SIG-M5 (cell line): ENCODE results near the gene SLIT1.
"Not testable (repeated sequence)": the region's sequence is repeated elsewhere in the genome, so short reads cannot be mapped to it uniquely, and the experiment has no call there.

ENCODE experiments used
- DNase-seq: peaks from one replicate; lab custom pipeline; 2025; lab: John Stamatoyannopoulos, UW

The SLIT1 gene

GRCh38 chr10:97107551-97107950, 78.2 kb downstream of the SLIT1 start:
- DNase-seq: no peak

- DNase-seq: no peak
Measured at GRCh38 chr10:97106207-97106606, 79.6 kb downstream of the SLIT1 start.

- DNase-seq: no peak
Measured at GRCh38 chr10:97105303-97105702, 80.5 kb downstream of the SLIT1 start.

- no peak for DNase-seq
Measured at GRCh38 chr10:97103316-97104080, 82.3 kb downstream of the SLIT1 start.

- DNase-seq: no peak
Measured at GRCh38 chr10:97102441-97102840, 83.3 kb downstream of the SLIT1 start.

GRCh38 chr10:97101166-97101940, 84.4 kb downstream of the SLIT1 start:
- no peak for DNase-seq

- DNase-seq: no peak
Measured at GRCh38 chr10:97100657-97101056, 85.1 kb downstream of the SLIT1 start.

GRCh38 chr10:97099868-97100267, 85.9 kb downstream of the SLIT1 start:
- DNase-seq: no peak

GRCh38 chr10:97099089-97099488, 86.7 kb downstream of the SLIT1 start:
- DNase-seq: no peak

GRCh38 chr10:97097084-97097433, 88.7 kb downstream of the SLIT1 start:
- no peak for DNase-seq

GRCh38 chr10:97096261-97097083, 89.3 kb downstream of the SLIT1 start:
- DNase-seq: no peak

- no peak for DNase-seq
Measured at GRCh38 chr10:97095701-97096260, 90.0 kb downstream of the SLIT1 start.

GRCh38 chr10:97090644-97091043, 95.1 kb downstream of the SLIT1 start:
- no peak for DNase-seq

GRCh38 chr10:97090035-97090434, 95.7 kb downstream of the SLIT1 start:
- DNase-seq: no peak

GRCh38 chr10:97089209-97089870, 96.4 kb downstream of the SLIT1 start:
- DNase-seq: no peak

- DNase-seq: no peak
Measured at GRCh38 chr10:97087296-97087695, 98.5 kb downstream of the SLIT1 start.

- DNase-seq: no peak
Measured at GRCh38 chr10:97086530-97086929, 99.2 kb downstream of the SLIT1 start.

GRCh38 chr10:97083228-97083829, 102.4 kb downstream of the SLIT1 start:
- no peak for DNase-seq

GRCh38 chr10:97082575-97082974, 103.2 kb downstream of the SLIT1 start:
- DNase-seq: not testable (repeated sequence)

- DNase-seq: no peak
Measured at GRCh38 chr10:97081621-97082235, 104.0 kb downstream of the SLIT1 start.
